Cardiac muscle cell (in vitro differentiated cells and primary cell): Measurements from ENCODE around the gene TIMP2. TPM values are rescaled to one million over a fixed set of nuclear protein-coding genes. Genes with fewer than 3 reads are reported as not detected.

Experiments used
- DNase-seq, 2 donors: peaks; one replicate each; pipeline versions ENCODE4 v3.0.0 to v3.0.0-alpha.2; 2010 to 2017; ENCODE audit warnings: low read depth in 1 of 2, low spot score in 1 of 2
- H3K27ac ChIP-seq: fragments of 200-600 bp; sonication (generic); 2 replicates; pipeline ENCODE4 v1.5.1; 2016
- H3K27me3 ChIP-seq: fragments of 200-600 bp; sonication (generic); 2 replicates; pipeline ENCODE4 v1.6.0; 2016; ENCODE audit warnings: control low read depth
- H3K36me3 ChIP-seq: fragments of 200-600 bp; sonication (generic); 2 replicates; pipeline ENCODE4 v1.5.1; 2016; ENCODE audit warnings: control low read depth
- H3K4me1 ChIP-seq: fragments of 200-600 bp; sonication (generic); 2 replicates; pipeline ENCODE4 v1.8.1; 2017; ENCODE audit warnings: low read depth, mild to moderate bottlenecking, mixed run types
- H3K4me3 ChIP-seq: fragments of 200-600 bp; sonication (generic); 2 replicates; pipeline ENCODE4 v1.5.1; 2016; ENCODE audit warnings: mild to moderate bottlenecking
- H3K9me3 ChIP-seq: fragments of 200-600 bp; sonication (generic); 2 replicates; pipeline ENCODE4 v1.5.1; 2017; ENCODE audit warnings: low read depth, mild to moderate bottlenecking, control low read depth
- polyA plus RNA-seq: library from polyadenylated mRNA; unstranded; fragments of >200 nt; fragmentation: Nextera tagmentation; extraction: Ambion mirVana; gene quantifications from 2 replicates; pipeline ENCODE4 v1.2.1, GENCODE V29; 2016
- total RNA-seq: library from RNA; depleted of rRNA; stranded (reverse); fragments of >200 nt; gene quantifications from 2 replicates; pipeline ENCODE4 v1.2.3, GENCODE V29; 2016
- TF ChIP-seq, protein P1 (sequence below): IDR thresholded peaks from 2 replicates; pipeline ENCODE4 v1.5.1; 2012; ENCODE audit warnings: low read depth, mild to moderate bottlenecking, low read length

Gene TIMP2
- total and polyA plus RNA-seq, 2 experiments from 2014 or later: 5.9 to 25.8 TPM

- TF ChIP-seq, protein P1, sequence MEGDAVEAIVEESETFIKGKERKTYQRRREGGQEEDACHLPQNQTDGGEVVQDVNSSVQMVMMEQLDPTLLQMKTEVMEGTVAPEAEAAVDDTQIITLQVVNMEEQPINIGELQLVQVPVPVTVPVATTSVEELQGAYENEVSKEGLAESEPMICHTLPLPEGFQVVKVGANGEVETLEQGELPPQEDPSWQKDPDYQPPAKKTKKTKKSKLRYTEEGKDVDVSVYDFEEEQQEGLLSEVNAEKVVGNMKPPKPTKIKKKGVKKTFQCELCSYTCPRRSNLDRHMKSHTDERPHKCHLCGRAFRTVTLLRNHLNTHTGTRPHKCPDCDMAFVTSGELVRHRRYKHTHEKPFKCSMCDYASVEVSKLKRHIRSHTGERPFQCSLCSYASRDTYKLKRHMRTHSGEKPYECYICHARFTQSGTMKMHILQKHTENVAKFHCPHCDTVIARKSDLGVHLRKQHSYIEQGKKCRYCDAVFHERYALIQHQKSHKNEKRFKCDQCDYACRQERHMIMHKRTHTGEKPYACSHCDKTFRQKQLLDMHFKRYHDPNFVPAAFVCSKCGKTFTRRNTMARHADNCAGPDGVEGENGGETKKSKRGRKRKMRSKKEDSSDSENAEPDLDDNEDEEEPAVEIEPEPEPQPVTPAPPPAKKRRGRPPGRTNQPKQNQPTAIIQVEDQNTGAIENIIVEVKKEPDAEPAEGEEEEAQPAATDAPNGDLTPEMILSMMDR: no peak
- H3K9me3 ChIP-seq: no peaks in the 10 kb centered on the region
- H3K27me3 ChIP-seq: no peaks in the 10 kb centered on the region
- no peaks in the 10 kb centered on the region for H3K36me3 ChIP-seq
- peak overlapping the region; percentile 73 for H3K4me3 ChIP-seq
- peak; percentile 42 to 54 for DNase-seq
- H3K4me1 ChIP-seq: peaks cover 6% of the 10 kb centered on the region
- no peak overlapping the region for H3K27ac ChIP-seq
Observed at GRCh38 chr17:78924481-78925151, 571 bp downstream of the TIMP2 start.

DNA sequence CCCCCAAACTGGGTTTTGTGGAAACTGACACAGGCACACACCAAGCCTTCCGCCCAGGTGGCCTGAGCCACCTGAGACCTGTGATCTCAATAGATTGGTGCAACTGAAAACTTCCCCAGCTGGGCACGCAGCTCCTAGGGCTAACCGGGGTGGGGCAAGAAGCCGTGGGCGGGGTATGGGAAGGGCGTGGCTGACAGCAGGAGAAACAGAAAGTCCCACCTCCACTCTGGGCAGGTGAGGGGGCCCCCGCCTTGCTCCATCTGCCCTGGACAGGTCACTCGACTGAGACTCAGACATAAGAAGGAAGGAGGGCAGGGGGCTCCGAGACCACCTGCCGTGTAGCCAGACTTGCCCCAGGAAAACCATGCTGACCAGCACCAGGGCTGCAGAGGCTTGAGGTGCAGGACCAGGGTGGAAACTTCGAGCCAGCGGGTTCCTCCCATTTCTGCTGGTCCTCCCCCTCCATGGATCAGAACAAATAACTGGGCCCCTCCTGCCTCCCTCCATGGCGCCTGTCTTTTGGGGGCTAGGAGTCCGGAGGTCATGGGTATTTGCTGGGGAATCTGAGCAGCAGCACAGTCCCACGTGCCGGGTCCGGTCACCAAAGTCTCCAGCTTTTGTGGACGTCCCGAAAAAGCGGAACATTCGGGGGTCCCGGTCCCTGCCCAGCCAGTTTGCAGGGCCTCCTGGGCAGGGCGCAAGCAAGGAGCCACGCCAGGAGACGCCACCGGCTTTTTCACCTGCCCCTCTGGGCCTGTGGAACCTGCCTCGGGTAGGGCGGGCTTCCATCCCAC is 1.3 kb downstream of the TIMP2 start:
- no peak for DNase-seq
- Histone ChIP-seq H3K27ac (no peak overlapping the region), H3K27me3 (no peaks in the 10 kb centered on the region), H3K4me1 (peaks cover 6% of the 10 kb centered on the region), H3K36me3 (no peaks in the 10 kb centered on the region), H3K4me3 (peak overlapping the region; percentile 73), H3K9me3 (no peaks in the 10 kb centered on the region)
- TF ChIP-seq, protein P1: no peak

GRCh38 chr17:78922816-78923498 is 2.2 kb downstream of the TIMP2 start:
- no peak for DNase-seq
- Histone ChIP-seq H3K36me3 (no peaks in the 10 kb centered on the region), H3K4me1 (peaks cover 6% of the 10 kb centered on the region), H3K9me3 (no peaks in the 10 kb centered on the region), H3K4me3 (no peak overlapping the region), H3K27ac (no peak overlapping the region), H3K27me3 (no peaks in the 10 kb centered on the region)
- TF ChIP-seq, protein P1: no peak

DNA sequence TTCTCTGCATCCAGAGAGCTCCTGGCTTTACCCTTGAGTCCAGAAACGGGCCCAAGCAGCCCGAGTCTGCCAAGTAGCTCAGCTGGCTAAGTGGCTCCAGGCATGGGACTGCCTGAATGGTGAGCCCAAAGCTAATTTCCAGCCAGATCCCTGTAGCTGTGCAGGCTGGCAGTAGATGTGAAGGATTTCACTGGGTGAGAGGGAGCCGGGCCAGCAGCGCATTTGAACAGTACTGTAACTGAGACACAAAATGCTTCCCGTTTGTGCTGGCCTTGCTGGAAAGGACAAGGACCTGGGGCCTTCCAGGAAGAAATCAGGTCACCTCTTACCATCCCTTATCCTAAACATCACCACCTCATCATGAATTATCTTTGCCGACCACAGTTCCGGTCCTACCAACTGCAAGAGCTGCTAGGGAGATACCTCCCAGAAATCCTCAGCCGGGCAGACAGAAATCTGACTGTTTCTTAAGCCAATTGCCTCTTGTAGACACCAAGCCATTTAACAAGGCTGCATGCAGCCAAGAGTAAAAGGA is 3.7 kb downstream of the TIMP2 start:
- Histone ChIP-seq H3K27me3 (no peaks in the 10 kb centered on the region), H3K36me3 (no peaks in the 10 kb centered on the region), H3K9me3 (no peaks in the 10 kb centered on the region), H3K27ac (no peak overlapping the region), H3K4me3 (no peak overlapping the region), H3K4me1 (peaks cover 6% of the 10 kb centered on the region)
- TF ChIP-seq, protein P1: no peak
- DNase-seq: peak in 1 of 2 donors; percentile 37

- DNase-seq: no peak
- peaks cover 6% of the 10 kb centered on the region for H3K4me1 ChIP-seq
- no peaks in the 10 kb centered on the region for H3K27me3 ChIP-seq
- no peak overlapping the region for H3K4me3 ChIP-seq
- no peaks in the 10 kb centered on the region for H3K36me3 ChIP-seq
- H3K9me3 ChIP-seq: no peaks in the 10 kb centered on the region
- H3K27ac ChIP-seq: no peak overlapping the region
- TF ChIP-seq, protein P1: no peak
Observed at GRCh38 chr17:78920528-78920927, 4.7 kb downstream of the TIMP2 start.
